NCI-H2196 (cell line): ENCODE measurements around the gene DSCAML1.

Source experiments
- DNase-seq: peaks from one replicate; lab custom pipeline; 2025; ENCODE audit not compliant: unreplicated experiment; lab: John Stamatoyannopoulos, UW

DSCAML1 gene

DNA sequence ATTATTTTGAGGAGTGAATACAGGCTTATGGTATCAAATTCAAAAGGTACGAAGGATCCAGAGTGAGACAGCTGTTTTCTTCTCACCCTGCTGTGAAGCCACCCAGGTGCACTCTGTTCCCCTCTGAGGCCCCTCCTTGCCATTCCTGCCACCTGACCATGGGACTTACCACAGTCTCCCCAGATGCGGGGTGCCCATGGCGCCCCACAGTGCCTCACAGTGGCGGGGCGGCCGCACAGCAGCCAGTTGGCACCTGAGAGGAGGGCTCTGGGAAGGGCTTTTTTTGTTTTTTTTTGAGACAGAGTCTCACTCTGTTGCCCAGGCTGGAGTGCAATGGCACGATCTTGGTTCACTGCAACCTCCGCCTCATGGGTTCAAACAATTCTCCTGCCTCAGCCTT is 317.6 kb downstream of the DSCAML1 start:
- DNase-seq, result no peak

DNA sequence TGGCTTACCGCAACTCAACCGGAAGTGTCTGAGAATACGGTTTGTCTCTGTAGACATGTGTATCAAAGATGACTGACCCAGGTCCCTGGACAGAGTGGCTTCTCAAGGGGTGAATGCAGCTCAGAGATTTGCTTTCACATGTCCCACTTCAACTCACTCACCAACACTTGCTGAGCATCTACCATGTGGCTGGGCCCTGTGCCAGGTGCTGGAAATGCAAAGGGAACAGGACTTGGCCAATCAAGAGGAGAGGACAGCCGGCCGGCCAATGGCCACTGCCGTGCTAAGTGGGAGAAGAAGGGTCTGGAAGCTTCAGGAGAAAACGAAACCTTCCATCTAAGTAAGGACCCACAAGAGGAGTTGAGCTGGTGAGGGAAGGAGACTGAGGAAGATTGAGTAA is 318.1 kb downstream of the DSCAML1 start:
- peak; percentile 35 for DNase-seq

DNA sequence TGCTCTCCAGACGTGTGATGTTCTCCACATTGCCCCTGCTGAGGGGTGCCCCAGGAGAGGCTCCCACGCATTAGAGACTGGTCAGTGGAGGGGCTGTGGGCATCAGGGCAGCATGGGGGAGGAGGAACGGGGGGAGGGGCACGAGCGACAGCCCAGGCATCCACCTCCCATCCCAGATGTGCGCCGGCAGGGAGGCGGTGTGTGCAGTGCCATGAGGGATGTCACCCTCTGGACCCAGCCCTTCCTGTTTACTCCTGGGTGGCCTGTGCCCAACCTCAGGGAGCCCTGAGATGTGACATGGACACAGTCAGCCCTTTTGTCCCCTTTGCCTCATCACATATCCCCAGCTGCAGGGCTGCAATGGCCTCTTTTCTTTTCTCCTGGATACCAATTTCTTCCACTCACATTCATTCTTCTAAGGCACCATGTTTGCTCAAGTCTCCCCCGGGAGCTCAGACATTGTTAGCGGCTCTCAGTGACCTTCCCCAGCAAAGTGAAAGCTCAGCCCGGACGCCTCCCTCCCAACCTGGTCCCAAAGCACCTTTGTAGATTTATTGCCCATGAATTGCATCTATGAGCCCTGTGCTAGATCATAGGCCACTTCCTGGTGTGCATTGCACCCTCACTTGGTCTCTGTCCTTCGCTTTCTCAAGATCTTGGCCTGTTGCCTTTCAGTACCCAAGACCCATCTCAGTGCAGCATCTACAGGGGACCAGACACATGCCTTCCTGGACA is 318.7 kb downstream of the DSCAML1 start:
- DNase-seq, result no peak

DNA sequence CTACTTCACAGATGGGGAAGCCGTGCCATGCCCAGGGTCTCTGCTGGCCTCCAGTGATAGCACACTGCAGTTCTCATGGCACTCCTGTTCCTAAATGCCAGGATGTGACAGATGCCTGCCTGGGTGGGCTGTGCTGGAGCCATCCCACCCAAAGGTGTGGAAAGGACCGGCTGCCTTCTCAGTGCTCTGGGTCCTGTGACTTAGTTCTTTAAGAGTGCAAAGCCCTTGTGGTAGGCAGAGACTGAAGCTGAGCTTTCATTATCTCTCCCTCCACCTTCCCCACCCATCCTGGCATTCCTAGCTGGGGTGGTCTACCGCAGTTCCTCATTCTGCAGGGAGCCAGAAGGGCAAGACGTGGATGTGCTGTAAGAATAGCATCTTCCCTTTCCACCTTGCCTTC is 319.3 kb downstream of the DSCAML1 start:
- DNase-seq, result no peak

DNA sequence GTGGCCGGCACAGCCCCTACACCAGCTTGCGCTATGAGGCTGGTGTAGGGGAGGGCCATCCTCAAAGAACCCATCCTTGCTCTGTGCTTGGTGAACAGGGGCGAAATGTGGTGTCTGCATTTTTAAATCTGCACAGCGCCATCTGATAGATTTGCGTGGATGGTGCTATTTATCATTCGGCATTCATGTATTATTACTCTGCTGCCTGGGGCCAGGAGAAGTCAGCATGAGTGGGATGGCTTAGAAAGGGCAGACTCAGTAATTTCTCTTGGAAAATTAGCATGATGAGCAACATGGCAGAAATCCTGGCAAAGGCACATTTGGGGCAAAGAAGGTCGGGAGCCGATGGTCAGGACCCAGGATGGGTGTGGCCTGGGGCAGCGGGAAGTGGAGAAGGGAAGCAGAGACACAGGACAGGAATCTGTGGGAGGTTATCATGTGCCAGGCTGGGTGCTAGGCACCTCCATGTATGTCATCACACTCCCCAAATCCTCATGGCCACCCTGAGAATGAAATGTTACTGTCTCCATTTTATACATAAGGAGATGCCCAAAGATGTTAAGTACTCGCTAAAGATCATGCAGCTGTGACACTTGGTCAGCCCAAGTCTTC is 320.4 kb downstream of the DSCAML1 start:
- no peak for DNase-seq

DNA sequence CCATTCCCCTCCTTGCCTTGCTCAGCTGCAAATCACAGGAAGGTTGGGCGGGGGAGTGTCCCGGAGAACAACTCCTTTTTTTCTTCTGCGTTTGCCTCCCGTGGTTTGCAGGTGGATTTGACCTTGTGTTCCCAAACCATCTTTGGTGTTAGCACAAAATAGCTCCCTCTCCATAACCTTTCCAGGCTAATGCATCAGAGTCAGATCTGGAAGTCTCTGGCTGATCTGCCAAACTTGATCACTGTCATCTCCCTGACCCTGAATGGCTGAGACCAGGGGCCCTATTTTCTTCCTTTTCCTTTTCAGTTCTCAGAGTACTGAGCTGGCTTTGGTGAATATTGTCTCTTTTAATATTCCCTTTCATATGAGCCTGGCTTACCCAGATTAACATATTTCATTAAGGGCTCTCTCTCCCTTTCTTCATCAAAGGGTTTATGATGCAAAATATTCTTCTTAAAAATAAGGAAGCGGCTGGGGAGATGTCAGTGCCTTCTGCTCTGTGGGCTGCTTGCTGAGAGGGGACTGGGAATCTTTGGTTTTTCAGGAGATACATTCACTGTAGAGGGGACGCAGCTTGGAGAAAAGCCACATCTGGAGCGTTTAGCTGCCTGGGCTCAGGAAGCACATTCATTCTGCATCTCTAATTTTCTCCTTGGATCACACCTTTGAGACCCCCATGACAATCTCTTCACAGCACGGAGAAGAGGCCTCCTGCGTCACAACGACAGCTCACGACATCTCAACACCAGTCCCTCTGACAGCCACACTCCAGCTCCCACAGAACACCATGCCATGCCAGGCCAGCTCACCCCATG is 321.1 kb downstream of the DSCAML1 start:
- no peak for DNase-seq

DNA sequence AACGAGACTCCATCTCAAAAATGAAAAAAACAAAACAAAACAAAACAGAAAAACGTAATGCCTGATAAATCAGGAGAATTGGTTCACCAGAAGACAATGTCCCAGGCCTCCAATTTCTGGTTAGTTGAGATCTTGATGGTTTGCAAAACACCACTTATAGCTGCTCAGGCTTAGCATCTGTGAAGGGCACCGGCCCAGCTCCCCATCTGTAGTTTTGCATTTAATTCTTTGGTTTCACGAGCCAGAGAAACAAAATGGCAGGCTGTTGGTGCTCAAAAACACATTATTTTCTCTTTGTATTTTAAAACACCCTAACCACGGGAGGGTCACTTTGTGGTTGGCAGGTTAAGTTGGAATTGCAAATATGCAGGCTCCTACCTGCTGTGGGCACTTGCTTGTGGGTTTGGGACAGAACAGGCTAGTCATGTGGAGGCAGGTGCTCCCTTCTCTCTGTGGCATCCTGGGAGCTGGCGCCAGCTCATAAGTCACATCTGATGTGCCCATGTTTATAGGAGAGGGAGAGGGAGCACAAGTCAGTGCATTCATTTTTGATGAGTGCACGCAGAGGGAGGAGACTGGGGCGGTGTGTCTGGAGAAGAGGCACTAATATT is 323.4 kb downstream of the DSCAML1 start:
- DNase-seq, result peak; percentile 86

DNA sequence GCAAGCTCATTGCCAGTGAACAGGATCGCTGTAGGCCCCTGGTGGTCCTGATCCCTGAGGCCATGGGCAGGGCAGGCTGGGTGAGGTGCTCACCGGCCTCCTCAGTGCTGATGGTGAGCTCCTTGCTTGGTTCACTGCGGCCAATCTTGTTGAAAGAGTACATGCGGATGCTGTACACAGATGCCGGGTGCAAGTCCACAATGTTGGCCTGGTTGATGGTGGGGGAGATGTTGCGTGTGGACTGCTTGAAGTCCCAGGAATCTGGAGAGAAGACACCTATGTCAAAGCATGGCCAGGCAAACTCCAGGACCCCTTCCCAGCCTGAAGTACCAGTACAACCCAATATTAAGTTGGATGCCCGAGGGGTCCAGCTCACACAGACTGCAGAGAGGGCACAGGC is 325.2 kb downstream of the DSCAML1 start:
- no peak for DNase-seq

DNA sequence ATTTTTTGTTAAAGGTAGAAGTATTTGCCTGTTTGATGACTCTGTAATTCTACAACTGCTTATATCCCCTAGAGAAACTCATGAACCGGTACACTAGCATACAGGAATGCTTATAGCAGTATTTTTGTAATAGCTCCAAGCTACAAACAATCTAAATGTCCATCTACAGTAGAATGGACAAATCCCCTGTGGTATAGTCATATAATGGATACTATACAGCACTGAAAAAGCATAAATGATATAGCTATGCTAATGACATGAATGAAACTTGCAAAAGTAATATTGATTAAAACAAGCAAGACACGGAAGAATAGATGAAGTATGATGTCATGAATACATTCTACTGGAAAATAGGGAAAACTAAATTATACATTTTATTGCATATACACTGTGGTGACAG is 326.4 kb downstream of the DSCAML1 start:
- DNase-seq, result no peak

DNA sequence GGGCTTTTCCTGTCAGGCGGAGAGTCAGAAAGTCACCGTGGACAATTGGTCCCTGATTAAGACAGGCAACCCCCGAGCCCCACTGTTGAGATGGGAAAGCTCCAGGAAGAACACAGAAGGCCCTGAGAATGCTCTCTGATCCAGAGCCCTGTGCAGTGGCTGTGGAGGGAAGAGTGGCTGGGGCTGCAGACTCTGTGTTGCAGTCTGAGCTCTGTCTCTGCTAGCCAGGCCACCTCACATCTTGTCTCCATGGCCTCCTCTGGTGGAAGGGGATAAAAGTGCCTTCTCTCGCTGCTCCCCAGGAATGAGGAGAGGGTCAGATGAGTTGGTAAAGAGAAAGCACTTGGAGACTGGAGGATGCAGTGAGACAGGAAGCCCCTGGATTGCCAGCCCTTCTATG is 328.1 kb downstream of the DSCAML1 start:
- no peak for DNase-seq

DNA sequence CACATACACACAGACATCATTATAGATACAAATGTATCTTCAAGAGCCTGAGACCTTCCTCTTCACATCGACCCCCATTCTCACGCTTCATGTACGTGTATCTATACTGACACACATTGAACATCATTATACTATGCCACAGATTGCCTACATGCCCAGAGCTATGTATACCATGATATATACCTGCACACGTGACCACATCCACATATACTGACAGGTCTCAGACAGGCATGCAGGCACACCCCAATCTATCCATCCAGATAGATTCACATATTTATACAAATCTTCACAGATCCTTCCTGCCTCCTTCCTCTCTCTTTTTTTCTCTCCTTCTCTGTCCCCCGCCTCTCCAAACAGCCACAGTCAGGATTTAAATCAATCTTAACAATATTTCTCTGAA is 329.2 kb downstream of the DSCAML1 start:
- no peak for DNase-seq

DNA sequence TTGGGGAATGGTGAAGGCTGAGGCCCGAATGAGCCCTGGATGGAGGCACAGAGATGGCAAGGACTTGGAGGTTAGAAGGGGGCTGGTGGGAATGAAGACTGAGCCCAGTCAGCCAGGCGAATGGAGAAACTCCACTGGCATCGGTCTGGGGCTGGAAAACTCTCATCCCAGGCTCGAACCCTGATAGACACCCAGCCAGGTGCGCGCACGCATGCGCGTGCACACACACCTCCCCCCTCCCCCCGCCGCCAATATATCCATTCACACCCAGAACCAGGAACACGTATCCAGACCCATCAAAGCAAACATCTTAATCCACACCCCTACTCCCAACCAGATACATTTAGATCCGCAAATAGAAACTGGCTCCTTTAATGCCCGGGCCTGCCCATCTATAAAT is 330.1 kb downstream of the DSCAML1 start:
- no peak for DNase-seq

DNA sequence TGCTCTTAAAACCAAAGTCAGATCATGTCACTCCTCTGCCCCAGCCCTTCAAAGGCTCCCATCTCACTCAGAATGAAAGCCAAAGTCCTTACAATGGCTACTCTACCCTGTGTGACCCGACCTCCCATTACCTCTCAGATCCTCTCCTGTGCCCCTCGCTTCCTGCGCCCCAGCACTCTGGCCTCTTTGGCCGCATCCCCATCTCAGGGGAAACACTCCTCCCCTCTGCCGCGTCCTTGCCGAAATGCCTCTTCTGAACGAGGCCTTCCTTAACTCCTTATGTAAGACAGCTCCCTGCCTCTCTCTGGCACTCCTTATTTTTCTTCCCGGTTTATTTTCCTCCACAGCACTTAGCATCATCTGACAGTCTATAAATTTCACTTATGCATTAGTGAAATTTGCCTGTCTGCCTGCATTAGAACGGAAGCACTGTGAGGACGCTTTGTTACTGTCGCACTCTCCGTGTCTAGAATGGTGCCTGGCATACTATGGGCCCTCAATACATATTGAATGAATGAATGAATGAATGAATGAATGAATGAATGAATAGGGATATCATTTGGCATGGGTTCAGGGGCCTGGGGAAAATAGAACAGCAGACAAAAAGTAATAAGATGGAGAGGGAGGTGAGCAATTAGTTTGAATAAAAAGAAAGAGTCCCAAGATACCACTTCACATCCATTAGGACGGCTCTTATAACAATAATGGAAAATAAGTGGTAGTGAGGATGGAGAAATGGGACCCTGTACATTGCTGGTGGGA is 331.6 kb downstream of the DSCAML1 start:
- no peak for DNase-seq

DNA sequence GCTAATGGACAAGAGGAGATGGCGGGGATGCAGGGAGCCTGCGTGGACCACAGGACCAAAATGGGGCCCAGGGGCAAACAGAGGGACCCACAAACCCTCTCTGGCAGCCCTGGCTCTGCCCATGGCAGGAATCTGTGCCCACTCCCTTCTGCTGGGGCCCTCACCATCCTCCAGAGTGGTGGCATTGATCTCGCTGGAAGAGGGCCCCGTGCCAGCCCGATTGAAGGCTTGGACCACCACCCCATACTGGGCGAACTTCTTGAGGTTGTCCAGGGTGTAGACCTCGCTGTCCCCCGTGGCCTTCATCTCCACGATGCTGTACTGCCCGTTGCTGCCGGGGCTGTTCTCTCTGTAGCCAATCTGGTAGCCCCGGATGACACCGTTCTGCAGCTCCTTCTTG is 332.2 kb downstream of the DSCAML1 start:
- no peak for DNase-seq

DNA sequence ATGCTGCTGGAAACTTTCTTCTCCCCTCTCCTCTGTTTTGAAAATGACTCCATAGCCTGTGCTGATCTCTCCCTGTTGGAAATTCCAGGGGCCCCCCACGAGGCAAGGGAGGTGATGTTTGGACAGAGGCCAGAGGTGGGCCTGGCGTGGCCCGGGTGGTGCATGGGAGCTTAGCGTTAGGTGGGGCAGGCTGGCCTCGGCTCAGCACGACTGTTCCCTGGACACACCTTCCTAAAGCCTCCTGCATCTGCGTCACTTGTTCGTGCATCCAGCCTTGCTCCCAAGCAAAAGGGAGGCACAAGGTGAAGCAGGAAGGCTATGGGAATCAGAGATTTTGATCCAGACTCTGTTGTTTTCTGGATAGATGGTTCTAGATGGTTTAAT is 334.2 kb downstream of the DSCAML1 start:
- DNase-seq, result no peak

DNA sequence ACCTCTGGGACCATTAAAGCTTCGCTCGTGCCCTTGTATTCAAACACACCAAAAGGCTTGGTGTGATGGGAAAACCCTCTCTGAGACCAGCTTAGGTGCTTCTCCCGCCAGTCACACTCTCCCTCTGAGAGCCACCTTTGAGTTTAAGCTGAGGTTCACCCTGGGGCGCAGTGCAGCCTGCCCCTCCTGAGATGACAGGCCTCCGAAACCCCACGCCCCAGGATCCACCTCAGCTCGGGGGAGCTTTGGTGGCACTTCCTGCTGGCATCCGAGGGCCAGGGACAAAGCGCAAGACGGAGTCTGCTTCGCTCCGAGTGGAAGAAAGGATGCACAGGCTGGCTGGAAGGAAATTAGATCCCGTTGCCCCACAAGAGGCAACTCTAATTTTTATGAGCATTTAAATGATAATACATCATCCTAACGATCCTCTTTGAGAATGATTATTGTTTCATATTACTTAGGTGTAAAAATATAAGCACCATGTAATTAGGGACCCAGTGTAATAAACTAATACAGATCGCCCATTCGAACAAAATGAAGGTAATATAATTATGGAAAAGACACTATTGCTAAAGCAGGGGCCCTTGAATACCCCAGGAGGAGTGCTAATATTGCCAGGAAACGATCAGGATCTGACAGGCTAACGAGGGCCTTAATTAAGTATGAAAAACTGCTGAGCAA is 334.7 kb downstream of the DSCAML1 start:
- no peak for DNase-seq

DNA sequence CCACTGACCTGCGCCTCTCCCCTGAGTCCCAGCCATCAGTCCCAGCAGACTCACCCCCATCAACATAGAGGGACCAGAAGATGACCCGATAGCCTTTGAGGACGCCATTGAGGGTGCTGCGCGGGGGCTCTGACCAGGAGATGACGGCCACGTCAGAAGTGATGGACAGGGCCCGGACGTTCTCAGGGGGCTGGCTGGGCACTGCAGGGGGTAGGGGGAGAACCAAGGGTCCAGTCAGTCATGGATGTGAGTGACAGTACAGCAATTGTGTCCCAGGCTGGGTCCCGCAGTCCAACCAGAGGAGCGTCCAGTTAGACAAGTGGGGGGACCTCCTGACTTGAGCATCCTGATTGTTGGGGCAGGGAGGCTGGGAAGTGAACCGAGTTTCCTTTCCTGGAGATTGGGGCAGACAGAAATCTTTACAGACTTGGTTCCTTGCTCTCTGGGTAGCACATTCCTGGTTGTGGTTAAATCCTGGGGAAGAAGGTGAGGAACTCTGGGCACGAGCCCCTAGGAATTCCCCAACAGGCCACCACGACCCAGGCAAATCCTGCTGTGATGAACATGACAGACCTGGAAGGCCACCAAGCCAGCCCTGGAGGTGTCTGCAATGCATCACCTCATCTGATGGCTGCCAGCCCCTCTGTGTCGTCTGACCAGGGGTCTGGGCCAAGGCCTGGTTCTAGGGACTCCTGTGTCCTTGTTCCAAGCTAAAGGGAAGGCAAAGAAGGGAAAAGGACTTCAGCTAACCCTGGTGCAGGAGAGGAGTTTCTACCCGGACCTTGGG is 335.4 kb downstream of the DSCAML1 start:
- DNase-seq, result no peak

DNA sequence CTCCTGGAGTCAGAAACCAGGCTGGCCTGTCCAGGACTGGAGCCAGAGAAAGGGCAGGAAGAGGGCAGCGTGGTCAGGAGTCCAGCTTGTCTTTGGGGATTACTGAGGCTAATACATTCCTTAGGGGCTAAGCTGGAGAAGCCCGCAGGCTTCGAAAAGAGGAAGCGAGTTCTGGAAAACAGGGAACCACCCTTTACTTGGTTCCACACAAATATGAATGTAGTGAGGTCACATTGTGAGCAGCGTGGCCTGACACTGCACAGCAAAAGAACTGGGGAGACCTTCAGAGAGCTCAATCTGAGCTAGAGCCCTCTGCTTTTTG is 337.1 kb downstream of the DSCAML1 start:
- no peak for DNase-seq

DNA sequence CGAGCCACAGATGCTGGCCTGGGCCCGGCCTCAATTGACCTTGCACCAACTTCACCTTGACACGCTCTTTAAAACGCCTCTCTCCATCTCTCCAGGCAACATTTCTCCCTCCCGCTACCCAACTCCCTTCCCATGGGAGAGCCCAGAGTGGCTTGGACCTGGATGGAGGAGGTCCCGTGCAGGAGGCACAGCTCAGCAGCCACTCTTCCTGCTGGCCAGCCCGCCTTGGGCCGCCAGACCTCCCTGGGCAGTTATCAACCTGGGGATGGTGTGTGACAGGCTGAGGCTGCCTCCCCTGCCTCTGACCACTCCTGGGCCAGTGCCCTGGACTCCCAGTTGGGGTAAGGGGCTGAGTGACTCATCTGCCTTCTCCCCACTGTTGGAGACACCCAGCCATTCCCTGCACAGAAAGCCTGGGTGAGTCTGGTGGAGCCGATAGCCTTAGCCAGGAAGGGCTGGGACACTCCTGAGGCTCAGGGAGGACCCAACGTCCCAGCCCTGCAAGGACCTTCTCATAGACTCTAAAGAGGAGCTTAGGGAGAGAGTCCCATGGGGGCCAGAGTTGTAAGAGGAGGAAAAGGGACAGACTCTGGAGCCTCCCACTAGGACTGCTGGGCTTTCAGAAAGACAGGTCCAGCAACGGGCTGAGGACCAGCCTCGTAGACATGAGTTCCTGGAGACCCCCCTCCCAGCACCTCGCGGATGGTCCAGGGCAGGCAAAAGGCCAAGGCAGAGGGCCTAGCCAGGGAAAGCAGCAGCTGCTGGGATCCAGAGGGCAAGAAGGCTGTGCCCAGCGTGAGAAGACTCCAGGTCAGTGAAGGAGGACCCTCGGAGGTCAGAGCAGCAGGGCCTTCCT is 337.7 kb downstream of the DSCAML1 start:
- no peak for DNase-seq
